22Rv1 (cell line): ENCODE results near the gene PANX1.

Experiments
- CTCF ChIP-seq: fragments of 450-650 bp; IDR thresholded peaks from 2 replicates; pipeline ENCODE4 v1.5.1; 2017; ENCODE audit warnings: mild to moderate bottlenecking
- ZFX ChIP-seq: fragments of 450-650 bp; IDR thresholded peaks from 2 replicates; pipeline ENCODE4 v1.6.1; 2017; ENCODE audit warnings: antibody characterized with exemption, borderline replicate concordance

- TF ChIP-seq CTCF, result no peak
- no peak for TF ChIP-seq ZFX
Observed at GRCh38 chr11:94111660-94112059, 17.0 kb upstream of the PANX1 start.
